OCI-LY1 (cell line): ENCODE data around the gene CHRM1.

ENCODE experiments used
- EZH2 ChIP-seq: fragments of 200-600 bp; sonication (generic), shearing (Covaris generic); IDR thresholded peaks from 2 replicates; pipeline ENCODE4 v1.8.0; 2017; ENCODE audit warnings: borderline replicate concordance, mixed run types, mild to moderate bottlenecking, antibody characterized with exemption, low read length, moderate library complexity, mixed read lengths
- TF ChIP-seq, protein P1 (sequence below): fragments of 200-600 bp; sonication (generic), shearing (Covaris generic); IDR thresholded peaks from 2 replicates; pipeline ENCODE4 v1.5.1; 2017; ENCODE audit warnings: mild to moderate bottlenecking, antibody characterized with exemption, low read length, moderate library complexity, mixed read lengths

DNA sequence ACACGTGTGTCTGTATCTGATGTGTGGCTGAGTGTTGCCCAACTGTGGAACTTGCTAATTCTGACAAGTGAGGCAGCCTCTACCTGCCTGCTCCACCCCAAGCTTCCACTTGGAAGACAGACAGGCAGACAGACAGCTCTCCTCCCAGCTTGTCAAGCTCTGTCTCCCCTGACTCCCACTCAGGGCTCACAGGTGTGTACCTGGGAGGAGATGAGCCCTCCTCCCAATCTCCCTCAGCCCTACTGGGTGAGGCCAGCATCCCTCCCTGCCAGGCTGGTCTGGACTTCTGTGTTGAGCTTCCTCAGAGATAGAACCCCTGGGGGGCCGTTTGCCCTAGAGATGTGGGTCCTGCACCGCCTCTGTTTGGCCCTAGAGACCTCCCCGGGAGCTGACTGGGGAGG is 1.0 kb upstream of the CHRM1 start:
- TF ChIP-seq, protein P1, sequence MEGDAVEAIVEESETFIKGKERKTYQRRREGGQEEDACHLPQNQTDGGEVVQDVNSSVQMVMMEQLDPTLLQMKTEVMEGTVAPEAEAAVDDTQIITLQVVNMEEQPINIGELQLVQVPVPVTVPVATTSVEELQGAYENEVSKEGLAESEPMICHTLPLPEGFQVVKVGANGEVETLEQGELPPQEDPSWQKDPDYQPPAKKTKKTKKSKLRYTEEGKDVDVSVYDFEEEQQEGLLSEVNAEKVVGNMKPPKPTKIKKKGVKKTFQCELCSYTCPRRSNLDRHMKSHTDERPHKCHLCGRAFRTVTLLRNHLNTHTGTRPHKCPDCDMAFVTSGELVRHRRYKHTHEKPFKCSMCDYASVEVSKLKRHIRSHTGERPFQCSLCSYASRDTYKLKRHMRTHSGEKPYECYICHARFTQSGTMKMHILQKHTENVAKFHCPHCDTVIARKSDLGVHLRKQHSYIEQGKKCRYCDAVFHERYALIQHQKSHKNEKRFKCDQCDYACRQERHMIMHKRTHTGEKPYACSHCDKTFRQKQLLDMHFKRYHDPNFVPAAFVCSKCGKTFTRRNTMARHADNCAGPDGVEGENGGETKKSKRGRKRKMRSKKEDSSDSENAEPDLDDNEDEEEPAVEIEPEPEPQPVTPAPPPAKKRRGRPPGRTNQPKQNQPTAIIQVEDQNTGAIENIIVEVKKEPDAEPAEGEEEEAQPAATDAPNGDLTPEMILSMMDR = no peak
- TF ChIP-seq EZH2 = no peak
